HG02759 (cell line): ENCODE data around the gene MRM3.
"Not testable (repeated sequence)": the region's sequence is repeated elsewhere in the genome, so short reads cannot be mapped to it uniquely, and the experiment has no call there.

ENCODE experiments used
- ATAC-seq: cut with Tn5 transposase; IDR thresholded peaks from one replicate; pipeline ENCODE4 v1.9.1; 2021; ENCODE audit warnings: mild to moderate bottlenecking, moderate library complexity; ENCODE audit not compliant: unreplicated experiment

The MRM3 gene

GRCh38 chr17:794876-795275 is 12.7 kb downstream of the MRM3 start:
- ATAC-seq: no peak

DNA sequence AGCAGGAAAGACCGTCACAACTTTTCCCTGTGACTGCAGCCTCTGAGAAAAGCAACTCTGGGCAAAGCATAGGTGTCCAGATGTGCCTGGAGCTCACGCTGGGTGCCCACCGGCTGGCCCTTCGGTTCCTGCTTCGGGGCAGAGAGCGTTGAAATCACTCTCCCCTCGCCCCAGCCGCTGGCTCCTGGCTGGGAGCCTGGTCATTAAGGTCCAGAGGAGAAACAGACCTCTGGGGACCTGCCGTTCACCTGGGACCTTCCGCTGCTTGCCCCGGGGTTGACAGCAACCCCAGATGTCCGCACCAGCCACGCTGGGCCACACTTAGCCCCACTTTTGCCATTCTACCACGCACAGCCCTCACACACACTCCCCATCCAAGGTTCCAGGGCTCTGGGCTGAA is 13.1 kb downstream of the MRM3 start:
- no peak for ATAC-seq

DNA sequence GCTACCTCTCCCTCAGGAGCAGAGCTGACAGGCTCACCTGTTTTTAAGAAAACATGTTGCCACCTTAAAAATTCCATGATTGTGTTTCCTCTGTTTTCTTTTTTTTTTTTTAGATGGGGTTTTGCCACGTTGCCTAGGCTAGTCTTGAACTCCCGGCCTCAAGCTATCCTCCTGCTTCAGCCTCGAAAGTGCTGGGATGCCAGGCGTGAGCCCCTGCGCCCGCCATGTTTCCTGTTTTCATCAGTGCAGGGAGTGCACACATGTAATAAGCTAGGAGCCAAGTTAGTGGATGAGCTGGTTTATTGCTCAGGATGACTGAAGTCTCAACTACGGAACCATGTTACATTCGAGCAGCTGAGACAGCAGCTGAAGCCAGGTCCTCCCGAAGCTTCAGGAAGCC is 13.6 kb downstream of the MRM3 start:
- no peak for ATAC-seq

- no peak for ATAC-seq
Observed at GRCh38 chr17:796609-797008, 14.5 kb downstream of the MRM3 start.

- ATAC-seq: no peak
Observed at GRCh38 chr17:797236-797840, 15.2 kb downstream of the MRM3 start.

DNA sequence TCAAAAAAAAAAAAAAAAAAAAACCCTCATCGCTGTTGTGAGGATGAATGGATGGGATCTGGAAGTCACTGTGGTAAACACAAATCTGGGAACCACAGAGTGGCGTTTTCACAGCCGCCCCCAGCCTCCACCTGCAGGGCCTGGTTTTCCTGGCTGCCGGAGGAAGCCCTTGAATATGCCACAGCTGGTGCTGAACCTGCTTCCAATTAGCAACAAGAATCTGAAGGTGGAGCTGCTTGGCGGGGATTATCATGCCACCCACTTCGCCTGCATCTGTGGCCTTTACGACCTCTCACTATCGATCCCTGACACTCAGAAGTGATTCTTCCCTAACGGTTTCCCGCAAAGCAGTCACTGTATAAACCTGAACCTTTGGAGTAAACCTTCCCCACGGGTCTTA is 16.1 kb downstream of the MRM3 start:
- ATAC-seq: no peak

DNA sequence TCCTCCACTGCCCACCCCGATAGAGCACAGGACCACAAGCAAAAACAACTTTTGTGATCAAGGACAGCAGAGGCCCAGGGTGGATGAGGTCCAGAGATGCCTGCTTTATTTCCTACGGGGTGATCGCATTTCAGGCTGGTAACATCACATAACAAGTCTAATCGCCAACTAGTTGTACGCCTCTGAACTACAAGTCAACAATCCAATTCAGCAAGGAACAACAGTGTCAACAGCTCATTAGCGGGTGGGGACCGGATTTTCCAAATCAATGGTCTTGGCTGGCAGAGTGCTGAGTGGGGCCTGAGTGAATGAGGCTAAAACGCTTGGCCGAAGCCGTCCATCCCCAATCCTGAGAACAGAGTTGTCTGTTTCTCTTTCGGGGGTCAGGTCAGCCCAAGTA is 17.1 kb downstream of the MRM3 start:
- no peak for ATAC-seq

GRCh38 chr17:800446-801242 is 18.5 kb downstream of the MRM3 start:
- no peak for ATAC-seq

GRCh38 chr17:801660-802059 is 19.5 kb downstream of the MRM3 start:
- no peak for ATAC-seq

- no peak for ATAC-seq
Observed at GRCh38 chr17:802481-802880, 20.3 kb downstream of the MRM3 start.

GRCh38 chr17:802901-803881 is 21.0 kb downstream of the MRM3 start:
- ATAC-seq: no peak

GRCh38 chr17:804541-805435 is 22.6 kb downstream of the MRM3 start:
- ATAC-seq: no peak

GRCh38 chr17:805886-806285 is 23.7 kb downstream of the MRM3 start:
- ATAC-seq: not testable (repeated sequence)

- no peak for ATAC-seq
Observed at GRCh38 chr17:806346-806745, 24.2 kb downstream of the MRM3 start.

- no peak for ATAC-seq
Observed at GRCh38 chr17:806781-807522, 24.8 kb downstream of the MRM3 start.

GRCh38 chr17:807523-808294 is 25.6 kb downstream of the MRM3 start:
- no peak for ATAC-seq

DNA sequence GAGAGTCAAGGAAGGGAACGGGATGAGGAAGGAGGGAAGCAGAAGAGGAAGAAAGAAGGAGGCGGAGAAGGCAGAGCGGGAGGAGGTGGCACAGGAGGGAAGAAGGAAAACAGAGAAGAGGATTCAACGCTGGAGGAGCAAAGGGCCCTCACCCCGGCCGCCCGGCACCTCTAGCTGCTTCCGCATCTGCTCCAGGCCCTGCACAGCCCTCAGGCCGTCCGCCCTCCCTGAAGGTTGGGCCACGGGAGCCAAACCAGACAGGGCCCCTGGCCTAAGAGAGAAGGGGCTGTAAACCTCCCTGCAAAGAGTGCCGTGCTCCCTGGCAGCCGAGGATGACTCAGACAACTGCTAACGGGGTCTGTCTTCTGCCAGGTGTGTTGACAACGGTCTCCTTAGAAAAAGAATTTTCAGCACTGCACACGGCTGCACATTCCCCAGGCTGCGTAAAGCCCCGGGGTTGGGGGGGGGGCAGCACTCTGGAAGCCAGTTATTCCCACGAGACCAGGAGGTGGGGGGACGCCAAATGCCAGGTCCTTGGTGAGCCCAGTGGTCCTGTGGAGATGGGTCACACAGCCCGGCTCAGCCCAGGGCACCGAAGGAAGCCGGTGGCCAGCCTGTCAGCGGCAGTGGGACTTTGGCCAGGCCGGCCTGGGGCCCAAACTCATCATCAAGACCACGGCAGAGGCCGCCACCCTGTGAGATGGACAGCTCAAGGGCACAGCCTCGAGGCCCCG is 29.1 kb downstream of the MRM3 start:
- ATAC-seq: no peak

DNA sequence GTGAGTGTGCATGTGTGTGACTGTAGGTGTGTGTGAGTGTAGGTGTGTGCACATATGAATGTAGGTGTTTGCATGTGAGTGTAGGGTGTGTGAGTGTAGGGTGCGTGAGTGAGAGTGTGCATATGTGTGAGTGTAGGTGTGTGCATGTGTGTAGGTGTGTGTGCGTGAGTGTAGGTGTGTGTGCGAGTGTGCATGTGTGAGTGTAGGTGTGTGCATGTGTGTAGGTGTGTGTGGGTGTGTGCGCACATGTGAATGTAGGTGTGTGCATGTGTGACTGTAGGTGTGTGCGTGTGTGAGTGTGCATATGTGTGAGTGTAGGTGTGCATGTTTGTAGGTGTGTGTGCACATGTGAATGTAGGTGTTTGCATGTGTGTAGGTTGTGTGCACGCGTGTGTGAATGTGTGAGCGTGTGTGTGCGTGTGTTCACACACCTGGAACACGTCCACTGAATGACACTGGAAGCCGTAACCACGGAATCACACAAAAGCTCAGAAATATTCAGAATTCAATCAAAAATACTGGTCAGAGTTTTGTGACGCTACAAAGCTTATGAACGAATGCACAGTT is 30.6 kb downstream of the MRM3 start:
- ATAC-seq: no peak
